T-helper 17 cell (primary cell): ENCODE results near the gene PRICKLE3. TPM values are rescaled to one million over a fixed set of nuclear protein-coding genes. Genes with fewer than 3 reads are reported as not detected.

Experiments used
- ATAC-seq: fragments of 150-1000 bp; cut with Tn5 transposase; 2 replicates; pipeline ENCODE4 v1.10.0; 2021; ENCODE audit warnings: mild to moderate bottlenecking, moderate library complexity
- DNase-seq, 3 donors: peaks; one replicate each; pipeline versions ENCODE4 v3.0.0 to v3.0.0-alpha.2; 2020 to 2021
- H3K9me3 ChIP-seq: one replicate; pipeline ENCODE4 v1.7.0; 2013; ENCODE audit warnings: low read length, mild to moderate bottlenecking; ENCODE audit not compliant: control insufficient read depth, poor library complexity, severe bottlenecking
- H3K27ac Mint-ChIP-seq: one replicate; pipeline ENCODE4 v1.8.0; 2022; ENCODE audit warnings: mild to moderate bottlenecking, moderate library complexity, mixed read lengths
- H3K27me3 Mint-ChIP-seq: one replicate; pipeline ENCODE4 v1.8.0; 2022; ENCODE audit warnings: mixed read lengths
- H3K36me3 Mint-ChIP-seq: one replicate; pipeline ENCODE4 v1.8.0; 2022; ENCODE audit warnings: low read depth, mixed read lengths
- H3K4me1 Mint-ChIP-seq: one replicate; pipeline ENCODE4 v1.8.0; 2022; ENCODE audit warnings: mild to moderate bottlenecking, mixed read lengths
- H3K4me3 Mint-ChIP-seq: one replicate; pipeline ENCODE4 v1.8.0; 2022; ENCODE audit warnings: mild to moderate bottlenecking, moderate library complexity, mixed read lengths
- total RNA-seq, 4 donors: library from RNA in 2 of 4; stranded (reverse) in 2 of 4; gene quantifications; one replicate each; pipeline ENCODE4 v1.2.3 and lab custom pipeline; 2022 to 2026

PRICKLE3 gene
- total RNA-seq, 2 donors from 2014 or later, result 4.8 to 7.5 TPM

DNA sequence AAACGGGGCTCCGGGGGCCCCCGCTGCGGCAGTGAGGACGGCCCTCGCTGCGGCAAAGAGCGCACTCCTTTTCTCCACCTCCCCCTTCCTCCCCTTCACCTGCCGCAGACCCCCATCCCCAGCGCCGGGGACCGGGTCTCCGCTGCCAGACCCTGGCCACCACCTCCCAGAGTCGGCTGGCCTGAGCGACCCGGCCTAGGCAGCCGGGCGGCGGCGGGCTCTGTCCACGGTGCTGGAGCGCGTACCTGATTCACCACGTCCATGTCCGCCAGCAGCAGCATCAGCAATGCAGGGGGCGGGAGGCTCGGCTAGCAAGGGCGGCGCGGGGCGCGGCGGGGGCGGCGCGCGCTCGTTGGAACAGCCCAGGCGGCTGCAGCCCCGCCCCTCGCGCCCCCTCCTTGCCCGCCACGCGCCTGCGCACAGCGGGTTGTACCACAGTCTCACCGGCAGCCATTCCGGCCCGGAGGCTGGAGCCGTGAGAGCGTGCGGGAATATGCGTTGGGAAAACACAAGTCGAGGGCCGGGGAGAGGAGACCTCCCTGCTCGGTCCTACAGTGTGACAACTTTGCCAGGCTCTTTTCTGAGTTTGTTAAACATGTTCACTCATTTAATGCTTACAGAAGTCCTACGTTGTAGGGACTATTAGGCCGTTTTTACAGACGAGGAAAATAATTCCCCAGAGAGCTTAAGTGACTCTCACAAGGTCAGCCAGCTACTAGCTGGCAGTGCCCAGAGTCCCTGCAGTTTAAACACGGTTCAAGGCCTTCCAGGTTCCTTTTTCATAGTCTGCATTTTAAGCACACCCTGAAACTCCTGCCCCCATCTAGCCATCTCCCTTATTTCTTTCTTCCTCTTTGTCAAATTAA, 14.0 kb upstream of the PRICKLE3 start, which contains the start of gene SYP:
TSS of gene SYP (minus strand) at position 288 of the 866 bp plus-strand sequence. CDS start at position 281, 7 bp downstream.
- peaks cover 2% of the 10 kb centered on the region for H3K36me3 Mint-ChIP-seq
- H3K4me3 Mint-ChIP-seq, result peak within 1 kb of the TSS; percentile 77
- DNase-seq, result peak; percentile 81 to 84 (median 83)
- no peaks in the 10 kb centered on the region for H3K27me3 Mint-ChIP-seq
- H3K27ac Mint-ChIP-seq, result no peak within 1 kb of the TSS
- ATAC-seq, result peak; percentile 99
- H3K9me3 ChIP-seq, result no peaks in the 10 kb centered on the region
- H3K4me1 Mint-ChIP-seq, result peaks cover 10% of the 10 kb centered on the region

DNA sequence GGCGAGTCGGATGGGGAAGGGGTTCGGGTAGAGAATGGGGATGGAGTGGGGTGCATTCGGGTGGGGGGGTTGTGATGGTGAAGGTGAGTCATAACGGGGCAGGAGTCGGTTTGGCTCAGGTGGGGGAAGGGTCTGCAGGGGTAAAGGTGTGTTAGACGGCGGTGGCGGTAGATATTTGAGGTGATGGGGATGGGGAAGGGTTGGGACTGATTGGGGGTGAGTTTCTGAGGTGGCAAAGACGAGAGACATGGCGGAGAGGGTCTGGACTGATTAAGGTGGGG, 13.1 kb upstream of the PRICKLE3 start:
- DNase-seq (no peak), ATAC-seq (no peak)
- H3K9me3 ChIP-seq, result no peaks in the 10 kb centered on the region
- peak overlapping the region; percentile 75 for H3K4me3 Mint-ChIP-seq
- no peaks in the 10 kb centered on the region for H3K27me3 Mint-ChIP-seq
- peaks cover 2% of the 10 kb centered on the region for H3K36me3 Mint-ChIP-seq
- H3K4me1 Mint-ChIP-seq, result peaks cover 10% of the 10 kb centered on the region
- no peak overlapping the region for H3K27ac Mint-ChIP-seq

DNA sequence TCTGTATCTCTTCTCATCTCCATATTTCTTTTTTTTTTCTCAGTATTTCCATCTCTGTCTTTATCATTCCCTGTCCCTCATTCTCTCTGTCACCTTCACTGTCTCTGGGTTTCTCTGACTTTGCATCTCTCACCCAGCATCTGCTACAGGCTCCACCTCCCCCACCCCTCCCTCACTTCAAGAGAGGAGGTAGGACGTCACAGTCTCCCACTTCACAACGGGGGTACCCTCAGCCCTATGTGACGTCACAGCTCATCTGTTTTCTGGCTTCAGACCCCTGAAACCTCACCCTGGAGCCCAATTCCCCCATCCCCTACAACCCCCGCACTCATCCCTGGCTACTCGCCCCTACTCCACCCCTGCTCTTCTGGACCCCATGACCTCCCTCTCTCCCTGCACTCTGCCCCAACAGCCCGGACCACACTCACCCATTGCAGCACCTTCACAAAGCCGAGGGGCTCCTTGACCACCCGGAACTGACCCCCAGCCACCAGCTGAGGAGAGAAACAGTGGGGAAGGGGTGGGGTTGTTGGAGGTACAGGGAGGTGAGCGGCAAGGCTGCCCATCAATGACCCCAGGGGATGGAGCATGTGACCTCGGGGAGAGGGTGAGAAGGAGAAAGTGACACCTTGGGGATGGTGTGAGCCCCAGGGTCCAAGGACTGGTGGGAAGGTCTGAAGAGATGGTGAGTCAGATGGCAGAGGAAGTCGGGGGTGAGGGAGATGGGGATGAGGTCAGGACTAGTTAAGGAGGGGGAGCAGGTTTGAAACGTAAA, 12.6 kb upstream of the PRICKLE3 start:
- H3K36me3 Mint-ChIP-seq, result peaks cover 2% of the 10 kb centered on the region
- H3K4me3 Mint-ChIP-seq, result peak overlapping the region; percentile 75
- no peaks in the 10 kb centered on the region for H3K27me3 Mint-ChIP-seq
- DNase-seq, result no peak
- H3K27ac Mint-ChIP-seq, result no peak overlapping the region
- H3K9me3 ChIP-seq, result no peaks in the 10 kb centered on the region
- ATAC-seq, result no peak
- peaks cover 14% of the 10 kb centered on the region for H3K4me1 Mint-ChIP-seq

DNA sequence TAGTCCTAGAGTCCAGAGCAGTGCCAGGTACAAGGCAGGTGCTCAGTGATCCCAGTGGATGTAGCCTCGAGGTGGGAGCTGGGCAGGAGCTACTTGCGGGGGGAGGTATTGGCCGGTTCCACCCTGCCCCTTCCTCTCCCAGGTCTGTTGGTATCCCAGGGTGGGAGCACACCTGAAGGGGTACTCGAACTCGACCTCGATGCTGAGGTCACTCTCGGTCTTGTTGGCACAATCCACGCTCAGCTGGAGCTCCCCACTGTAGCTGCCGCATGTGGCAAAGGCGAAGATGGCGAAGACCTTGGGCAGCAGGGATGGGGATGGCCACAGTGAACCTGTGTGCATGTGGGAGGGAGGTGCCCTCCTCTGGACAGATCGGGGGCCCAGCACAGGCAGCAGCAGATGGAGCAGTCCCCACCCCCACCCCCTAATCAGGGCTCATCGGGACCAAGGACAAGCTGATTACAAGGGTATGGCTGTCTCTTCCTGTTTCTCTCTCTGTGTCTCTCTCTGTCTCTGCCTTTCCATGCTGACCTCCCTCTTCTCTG, 11.4 kb upstream of the PRICKLE3 start:
- ATAC-seq (no peak), DNase-seq (no peak)
- peaks cover 2% of the 10 kb centered on the region for H3K36me3 Mint-ChIP-seq
- H3K27ac Mint-ChIP-seq, result no peak overlapping the region
- no peaks in the 10 kb centered on the region for H3K9me3 ChIP-seq
- H3K4me3 Mint-ChIP-seq, result no peak overlapping the region
- H3K27me3 Mint-ChIP-seq, result no peaks in the 10 kb centered on the region
- H3K4me1 Mint-ChIP-seq, result peaks cover 21% of the 10 kb centered on the region

DNA sequence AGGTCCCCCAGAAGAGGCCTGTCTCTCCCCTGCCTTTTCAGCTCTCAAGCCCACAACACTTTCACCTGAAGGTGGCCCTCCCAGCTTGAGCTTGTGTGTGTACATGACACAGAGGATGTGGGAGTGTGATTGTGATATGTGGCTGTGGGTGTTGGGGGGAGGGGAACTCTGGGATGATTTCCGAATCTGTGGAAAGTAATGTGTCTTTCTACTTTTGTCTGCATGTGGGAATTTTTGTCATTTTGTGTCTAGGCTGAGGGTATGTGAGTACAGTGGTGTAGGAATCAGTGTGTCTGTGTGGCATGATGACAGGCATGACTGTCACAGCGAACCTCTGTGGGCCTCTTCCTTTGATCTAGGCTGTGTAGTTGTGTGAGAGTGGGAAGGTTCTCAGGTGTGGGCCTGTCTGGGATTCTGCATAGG, 7.4 kb upstream of the PRICKLE3 start:
- H3K27ac Mint-ChIP-seq, result no peak overlapping the region
- DNase-seq (no peak), ATAC-seq (no peak)
- no peaks in the 10 kb centered on the region for H3K9me3 ChIP-seq
- peaks cover 28% of the 10 kb centered on the region for H3K4me1 Mint-ChIP-seq
- no peak overlapping the region for H3K4me3 Mint-ChIP-seq
- H3K27me3 Mint-ChIP-seq, result no peaks in the 10 kb centered on the region
- H3K36me3 Mint-ChIP-seq, result peaks cover 2% of the 10 kb centered on the region

DNA sequence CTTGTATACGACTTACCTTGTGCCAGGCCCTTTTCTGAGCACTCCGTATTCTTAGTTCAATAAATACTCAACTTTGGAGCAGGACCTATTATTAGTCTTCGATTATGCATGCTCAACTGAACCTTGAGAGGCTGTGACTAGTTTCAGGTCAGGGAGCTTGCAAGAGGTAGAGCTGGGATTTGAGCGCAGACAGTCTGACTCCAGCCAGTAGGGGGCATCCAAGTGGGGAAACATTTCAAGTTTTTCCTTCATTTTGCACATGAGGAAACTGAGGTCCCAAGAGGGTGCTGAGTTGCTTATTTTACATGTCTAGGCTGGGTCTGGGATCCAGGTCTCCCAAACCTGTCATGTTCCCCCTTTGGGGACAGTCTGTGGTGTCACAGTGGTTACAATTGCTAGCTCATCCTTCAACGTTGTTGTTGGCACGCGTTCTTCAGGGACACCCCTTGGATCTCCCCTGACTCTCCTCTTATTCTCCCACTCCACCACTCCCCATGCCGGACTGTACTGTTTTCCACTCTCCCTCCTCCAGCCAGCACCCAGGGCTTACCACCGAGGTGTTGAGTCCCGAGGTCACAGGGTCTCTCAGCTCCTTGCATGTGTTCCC, 6.7 kb upstream of the PRICKLE3 start:
- H3K9me3 ChIP-seq, result no peaks in the 10 kb centered on the region
- Mint-ChIP-seq H3K36me3 (no peaks in the 10 kb centered on the region), H3K4me3 (no peak overlapping the region), H3K27me3 (no peaks in the 10 kb centered on the region), H3K27ac (no peak overlapping the region), H3K4me1 (peaks cover 21% of the 10 kb centered on the region)
- ATAC-seq (no peak), DNase-seq (no peak)

DNA sequence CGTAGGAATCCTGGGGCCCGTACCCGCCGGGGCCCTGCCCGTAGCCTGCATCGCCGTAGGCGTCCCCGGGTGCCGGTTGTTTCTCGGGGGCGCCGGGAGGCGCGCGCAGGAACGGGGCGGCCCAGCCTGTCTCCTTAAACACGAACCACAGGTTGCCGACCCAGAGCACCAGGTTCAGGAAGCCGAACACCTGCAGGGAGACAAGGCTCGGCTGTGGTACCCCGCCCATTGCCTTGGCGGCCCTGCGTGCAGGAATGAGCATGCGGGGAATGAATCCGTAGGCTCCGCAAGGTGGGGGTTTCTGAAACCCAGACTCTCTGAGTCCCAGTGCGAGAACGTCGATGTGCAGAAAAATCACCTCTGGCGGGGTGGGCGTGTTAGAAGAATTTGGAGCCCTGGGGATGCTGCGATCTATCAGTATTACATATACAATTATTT, 5.4 kb upstream of the PRICKLE3 start:
- ATAC-seq, result peak; percentile 1
- DNase-seq, result no peak
- no peaks in the 10 kb centered on the region for H3K9me3 ChIP-seq
- Mint-ChIP-seq H3K36me3 (no peaks in the 10 kb centered on the region), H3K4me3 (peak overlapping the region; percentile 93), H3K27me3 (no peaks in the 10 kb centered on the region), H3K4me1 (peaks cover 24% of the 10 kb centered on the region), H3K27ac (peak overlapping the region; percentile 25)

DNA sequence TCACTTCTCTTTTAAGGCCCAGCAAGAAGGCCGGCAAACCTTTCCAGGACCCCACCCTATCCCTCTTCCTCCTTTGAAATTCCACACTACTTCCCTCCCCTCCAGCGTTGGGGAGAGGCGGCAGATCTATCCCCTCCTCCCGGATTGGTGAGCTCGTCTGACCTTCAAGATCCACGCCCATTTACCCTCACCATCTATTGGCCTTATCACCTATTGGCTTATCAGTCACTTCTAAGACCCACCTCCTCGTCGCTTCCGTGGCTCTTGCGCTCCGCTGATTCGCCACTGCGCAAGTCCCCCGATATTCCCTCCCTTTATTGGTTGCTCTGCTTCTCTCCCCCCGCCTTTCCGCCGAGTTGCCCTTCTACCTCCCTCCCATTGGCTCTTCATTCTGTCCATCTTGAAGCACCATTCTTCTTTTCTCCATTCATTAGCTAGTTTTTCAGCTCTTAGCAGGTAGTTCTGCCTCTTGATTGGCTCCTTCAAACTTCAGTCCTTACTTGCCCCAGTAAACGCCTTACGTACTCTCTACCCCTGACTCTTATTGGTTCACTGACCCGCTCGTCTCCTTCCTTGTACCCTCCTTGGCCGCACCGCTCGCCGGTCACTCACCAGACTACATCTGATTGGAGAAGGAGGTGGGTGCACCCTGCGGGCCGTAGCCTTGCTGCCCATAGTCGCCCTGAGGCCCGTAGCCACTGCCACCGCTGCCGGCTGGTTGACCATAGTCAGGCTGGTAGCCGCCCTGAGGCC, 4.8 kb upstream of the PRICKLE3 start:
- no peaks in the 10 kb centered on the region for H3K9me3 ChIP-seq
- H3K27ac Mint-ChIP-seq, result peak overlapping the region; percentile 25
- peak overlapping the region; percentile 93 for H3K4me3 Mint-ChIP-seq
- H3K36me3 Mint-ChIP-seq, result no peaks in the 10 kb centered on the region
- ATAC-seq, result peak; percentile 89
- DNase-seq, result peak; percentile 62 to 77 (median 68)
- peaks cover 27% of the 10 kb centered on the region for H3K4me1 Mint-ChIP-seq
- no peaks in the 10 kb centered on the region for H3K27me3 Mint-ChIP-seq

DNA sequence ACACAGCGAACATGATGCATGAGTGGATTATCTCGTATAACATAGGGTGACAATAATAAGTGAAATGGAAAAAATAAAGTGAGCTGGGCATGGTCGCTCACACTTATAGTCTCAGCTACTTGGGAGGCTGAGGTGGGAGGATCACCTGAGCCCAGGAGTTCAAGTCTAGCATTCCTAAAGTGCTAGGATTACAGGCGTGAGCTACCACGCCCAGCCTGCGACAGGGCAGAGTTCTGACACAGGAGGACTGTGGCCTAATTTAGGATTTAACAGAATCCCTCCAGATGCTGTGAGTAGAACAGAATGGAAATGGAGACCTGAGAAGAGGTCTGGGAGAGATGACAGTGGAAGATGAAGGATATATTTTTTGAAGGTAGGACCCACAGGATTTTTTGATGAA, 3.4 kb upstream of the PRICKLE3 start:
- DNase-seq, result no peak
- Mint-ChIP-seq H3K27ac (no peak overlapping the region), H3K4me3 (no peak overlapping the region), H3K4me1 (peaks cover 33% of the 10 kb centered on the region), H3K27me3 (no peaks in the 10 kb centered on the region), H3K36me3 (no peaks in the 10 kb centered on the region)
- H3K9me3 ChIP-seq, result no peaks in the 10 kb centered on the region
- no peak for ATAC-seq

DNA sequence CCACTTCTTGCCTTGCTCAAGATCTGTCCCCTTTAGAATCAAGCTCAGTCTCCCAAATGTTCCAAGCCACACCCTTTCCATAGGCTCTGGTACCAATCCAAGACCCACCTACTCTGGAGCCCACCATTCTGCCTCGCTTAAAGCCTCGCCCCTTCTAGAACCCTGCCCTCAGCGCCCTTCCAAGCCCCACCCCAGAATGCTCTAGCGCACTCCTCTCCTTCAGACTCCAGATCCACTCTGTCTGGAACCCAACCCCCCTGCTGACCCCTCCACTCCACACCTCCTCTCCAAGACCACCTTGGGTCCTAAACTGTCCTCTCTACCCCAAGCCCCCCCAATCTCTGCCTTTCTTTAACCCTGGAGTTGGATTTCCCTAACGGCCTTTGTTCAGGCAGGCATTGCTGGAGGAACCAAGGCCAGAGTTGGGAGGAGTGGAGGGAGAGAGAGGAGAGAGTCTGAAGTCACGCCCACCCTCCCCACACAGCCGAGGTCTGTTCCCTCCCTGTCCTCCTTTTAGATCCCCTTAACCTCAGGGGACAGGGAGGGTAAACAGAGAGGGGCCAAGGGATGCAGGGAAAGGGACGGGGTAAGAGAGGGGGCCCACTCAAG, 2.4 kb upstream of the PRICKLE3 start:
- Mint-ChIP-seq H3K4me3 (no peak overlapping the region), H3K27me3 (no peaks in the 10 kb centered on the region), H3K27ac (no peak overlapping the region), H3K4me1 (peaks cover 31% of the 10 kb centered on the region), H3K36me3 (no peaks in the 10 kb centered on the region)
- H3K9me3 ChIP-seq, result no peaks in the 10 kb centered on the region
- ATAC-seq, result no peak
- no peak for DNase-seq

DNA sequence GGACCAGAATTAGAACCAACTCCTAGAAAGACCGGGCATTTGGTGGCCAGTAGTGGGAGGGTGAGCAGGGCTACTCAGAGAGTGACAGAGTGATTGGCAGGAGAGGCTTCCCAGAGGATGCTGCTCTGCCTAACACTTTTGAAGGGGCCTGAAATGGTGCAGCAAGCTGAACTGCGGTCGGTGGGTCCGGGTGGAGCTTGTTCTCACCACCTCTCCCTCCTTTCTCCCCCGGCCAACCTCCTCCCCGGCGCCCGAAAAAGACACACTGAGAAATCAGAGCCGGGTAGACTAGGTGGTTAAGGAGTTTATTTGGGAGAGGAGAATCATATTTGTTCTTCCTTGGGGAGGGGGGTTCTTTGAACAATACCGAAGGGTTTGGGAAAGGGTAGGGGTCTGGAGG, 1.4 kb upstream of the PRICKLE3 start:
- ATAC-seq, result no peak
- peaks cover 26% of the 10 kb centered on the region for H3K4me1 Mint-ChIP-seq
- no peaks in the 10 kb centered on the region for H3K36me3 Mint-ChIP-seq
- no peak overlapping the region for H3K27ac Mint-ChIP-seq
- H3K4me3 Mint-ChIP-seq, result peak overlapping the region; percentile 65
- DNase-seq, result no peak
- no peaks in the 10 kb centered on the region for H3K9me3 ChIP-seq
- H3K27me3 Mint-ChIP-seq, result no peaks in the 10 kb centered on the region

DNA sequence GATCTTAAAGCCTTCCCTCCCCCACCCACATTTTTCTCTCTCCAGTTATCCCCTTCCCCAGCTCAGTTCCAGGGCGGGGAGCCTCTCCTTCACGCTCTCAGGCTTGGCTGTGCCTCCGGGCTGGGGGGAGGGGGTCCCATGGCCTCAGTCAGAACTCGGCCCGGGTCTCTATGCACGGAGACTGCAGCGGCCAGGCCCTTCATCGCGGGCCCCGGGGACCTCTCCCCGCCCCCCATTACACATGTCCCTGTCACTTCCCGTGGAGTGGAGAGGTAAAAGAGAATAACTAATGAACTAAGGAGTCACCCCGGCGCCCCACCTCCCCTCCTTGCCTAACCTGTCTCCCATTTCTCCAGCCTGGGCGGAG, 838 bp upstream of the PRICKLE3 start:
- H3K4me1 Mint-ChIP-seq, result peaks cover 31% of the 10 kb centered on the region
- no peaks in the 10 kb centered on the region for H3K27me3 Mint-ChIP-seq
- ATAC-seq, result no peak
- H3K27ac Mint-ChIP-seq, result no peak overlapping the region
- H3K36me3 Mint-ChIP-seq, result no peaks in the 10 kb centered on the region
- H3K9me3 ChIP-seq, result no peaks in the 10 kb centered on the region
- peak overlapping the region; percentile 92 for H3K4me3 Mint-ChIP-seq
- DNase-seq, result no peak
